GM19455 (cell line): ENCODE measurements around the gene CNTNAP2.
"Not testable (repeated sequence)": the region's sequence is repeated elsewhere in the genome, so short reads cannot be mapped to it uniquely, and the experiment has no call there.

ENCODE experiments used
- ATAC-seq: cut with Tn5 transposase; IDR thresholded peaks from one replicate; pipeline ENCODE4 v1.9.1; 2021; ENCODE audit not compliant: unreplicated experiment

The CNTNAP2 gene

GRCh38 chr7:147586526-147586925, 1469.9 kb downstream of the CNTNAP2 start:
- ATAC-seq, result no peak

DNA sequence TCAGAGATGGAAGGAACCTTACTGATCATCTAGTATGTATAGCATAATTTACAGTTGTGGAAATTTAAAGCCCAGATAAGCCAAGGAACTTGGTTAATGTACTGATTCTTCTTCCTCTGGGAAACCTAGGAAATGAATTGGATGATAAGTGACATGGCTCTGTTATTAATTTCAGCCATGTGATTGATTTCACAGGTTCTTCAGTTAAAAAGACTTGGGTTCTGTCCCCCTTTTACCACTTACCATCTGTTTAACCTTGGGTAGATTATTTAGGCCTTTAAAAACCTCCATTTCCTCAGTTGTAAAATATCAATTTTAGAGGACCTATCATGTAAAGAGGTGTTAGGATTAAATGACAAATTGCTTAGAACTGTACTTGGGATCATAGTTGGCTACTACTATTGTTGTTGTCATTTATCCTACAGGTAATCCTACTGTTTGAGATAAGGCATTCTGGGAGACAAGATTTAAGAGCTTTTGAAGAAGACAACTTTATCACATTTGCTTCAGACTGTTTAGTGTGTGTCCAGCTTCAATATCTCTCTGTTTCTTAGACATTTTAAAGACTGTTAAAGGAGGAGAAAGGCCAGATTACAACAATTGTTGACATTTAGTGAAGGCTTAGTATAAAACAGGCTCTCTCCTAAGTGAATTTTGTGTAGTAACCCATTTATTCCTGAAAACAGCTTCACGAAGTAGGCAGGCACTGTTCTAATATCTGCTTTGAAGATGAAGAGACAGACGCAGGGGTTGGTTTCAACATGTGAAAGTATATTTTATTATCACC, 1476.9 kb downstream of the CNTNAP2 start:
- ATAC-seq, result no peak

DNA sequence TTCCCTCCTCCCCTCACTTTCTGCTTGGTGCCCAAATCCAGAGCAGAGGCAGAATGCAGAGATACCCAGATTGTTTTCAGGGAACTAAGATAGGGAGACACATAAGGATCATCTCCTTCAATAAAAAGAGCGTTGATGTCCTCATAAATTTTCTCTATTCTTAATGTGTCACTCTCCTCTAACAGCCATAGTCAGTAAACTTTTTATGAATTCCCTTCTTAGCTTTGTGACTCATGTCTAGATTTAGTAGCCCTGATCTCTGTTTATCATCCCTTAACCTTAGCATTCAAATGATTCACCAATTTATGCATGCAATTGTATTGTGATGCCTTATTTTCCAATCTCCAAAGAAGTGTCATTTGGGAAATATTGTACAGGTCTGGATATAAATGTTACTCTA, 1478.4 kb downstream of the CNTNAP2 start:
- no peak for ATAC-seq

- not testable (repeated sequence) for ATAC-seq
Measured at GRCh38 chr7:147598687-147599086, 1482.1 kb downstream of the CNTNAP2 start.

DNA sequence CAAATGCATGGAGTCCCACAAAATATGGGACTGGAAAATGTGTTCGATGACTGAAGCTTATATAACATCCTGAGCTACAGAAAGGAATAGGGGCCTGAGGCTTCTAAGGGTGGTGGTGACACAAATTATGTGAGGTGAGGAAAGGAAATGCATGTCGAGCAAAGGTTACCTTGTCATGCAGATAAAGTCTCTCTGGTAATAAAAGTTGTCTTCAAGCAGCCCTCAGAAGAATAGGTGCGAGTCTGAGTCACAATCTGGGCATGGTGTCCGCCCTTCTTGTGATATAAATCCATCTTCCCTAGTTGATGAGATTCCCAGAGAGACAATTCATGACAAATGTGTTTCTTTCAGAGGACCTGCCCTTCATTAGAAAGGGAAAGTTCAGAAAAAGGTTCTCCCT, 1488.7 kb downstream of the CNTNAP2 start:
- ATAC-seq, result no peak

DNA sequence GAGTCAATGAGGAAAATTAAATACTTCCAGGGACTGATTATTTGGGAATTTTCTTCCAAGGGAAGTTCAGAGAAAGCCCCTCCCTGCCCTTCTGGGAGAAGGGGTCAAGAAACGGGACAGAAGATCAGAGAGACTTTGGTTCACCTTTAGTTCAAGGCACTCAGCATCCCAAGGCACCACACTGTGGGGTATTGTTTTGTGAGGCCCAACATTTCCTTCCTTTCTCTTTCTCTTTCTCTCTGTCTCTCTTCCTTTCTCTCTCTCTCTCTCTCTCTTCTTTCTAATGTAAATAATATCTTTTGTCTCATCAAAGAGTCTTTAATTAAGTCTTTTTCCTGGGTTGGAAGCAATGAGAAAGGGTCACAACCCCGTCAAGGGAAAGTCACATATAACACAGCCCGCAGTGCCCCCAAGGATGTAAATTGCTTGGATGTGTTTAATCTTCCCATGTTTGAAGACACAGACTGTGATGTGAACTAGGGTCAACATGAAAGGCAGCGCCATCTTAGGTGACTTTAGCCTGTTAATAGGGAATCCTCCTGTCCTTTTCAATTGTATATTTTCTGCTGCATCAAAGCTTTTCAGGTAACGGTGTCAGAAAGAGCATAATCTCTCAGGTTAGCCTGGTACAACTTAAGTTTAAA, 1490.7 kb downstream of the CNTNAP2 start:
- no peak for ATAC-seq

- ATAC-seq, result no peak
Measured at GRCh38 chr7:147611431-147611830, 1494.8 kb downstream of the CNTNAP2 start.

GRCh38 chr7:147635288-147635687, 1518.7 kb downstream of the CNTNAP2 start:
- ATAC-seq, result no peak

GRCh38 chr7:147636553-147636952, 1520.0 kb downstream of the CNTNAP2 start:
- ATAC-seq, result no peak

- ATAC-seq, result no peak
Measured at GRCh38 chr7:147638566-147638965, 1522.0 kb downstream of the CNTNAP2 start.

- no peak for ATAC-seq
Measured at GRCh38 chr7:147639037-147639436, 1522.4 kb downstream of the CNTNAP2 start.

- ATAC-seq, result no peak
Measured at GRCh38 chr7:147639751-147640150, 1523.2 kb downstream of the CNTNAP2 start.

- ATAC-seq, result no peak
Measured at GRCh38 chr7:147640821-147641220, 1524.2 kb downstream of the CNTNAP2 start.

GRCh38 chr7:147646568-147646967, 1530.0 kb downstream of the CNTNAP2 start:
- no peak for ATAC-seq

GRCh38 chr7:147650991-147651390, 1534.4 kb downstream of the CNTNAP2 start:
- no peak for ATAC-seq

- ATAC-seq, result no peak
Measured at GRCh38 chr7:147651601-147652000, 1535.0 kb downstream of the CNTNAP2 start.

DNA sequence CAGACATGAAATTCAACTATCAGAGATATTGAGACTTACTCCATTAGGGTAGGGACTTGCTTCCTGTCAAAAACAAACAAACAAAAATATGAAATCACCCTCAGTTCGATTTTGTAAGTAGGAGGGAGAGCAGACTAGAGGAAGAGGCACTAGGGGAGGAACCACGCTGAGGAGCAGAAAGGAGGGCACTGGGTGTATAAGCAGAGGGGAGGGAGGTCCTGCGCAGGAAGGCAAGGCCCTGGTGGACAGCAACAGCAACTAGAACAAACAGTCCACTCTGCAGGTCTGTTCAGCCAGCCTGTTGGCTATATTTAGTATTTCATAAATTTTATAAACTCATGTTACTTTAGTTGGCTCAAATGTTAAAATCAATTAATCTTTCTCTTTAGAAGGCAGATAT, 1536.9 kb downstream of the CNTNAP2 start:
- no peak for ATAC-seq

DNA sequence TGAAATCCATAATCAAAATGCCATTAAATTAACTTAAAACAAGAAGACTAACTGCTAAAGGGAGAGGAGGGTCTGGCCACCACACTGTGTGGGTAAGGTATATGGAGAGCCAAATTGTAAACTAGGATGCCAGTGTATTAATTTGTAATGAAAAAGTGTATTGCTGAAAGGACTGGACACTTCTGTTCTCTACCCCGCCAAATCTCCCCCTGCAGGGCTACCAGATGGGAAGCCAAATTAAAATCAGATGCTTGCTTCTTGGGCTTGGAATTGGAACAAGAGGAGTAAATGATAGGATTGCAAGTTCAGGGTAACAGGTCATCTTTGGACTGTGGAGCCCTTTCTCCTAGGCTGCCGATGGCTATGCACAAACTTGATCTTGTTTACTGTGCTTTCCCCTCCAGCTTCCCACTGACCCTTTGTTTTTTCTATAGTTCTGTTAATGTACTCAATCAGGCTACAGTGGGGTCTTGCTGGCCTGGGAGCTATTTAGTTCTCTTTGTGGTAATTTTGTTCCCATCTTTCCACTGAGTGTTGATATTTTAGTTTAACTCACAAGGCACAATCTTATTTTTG, 1541.9 kb downstream of the CNTNAP2 start:
- no peak for ATAC-seq

GRCh38 chr7:147659036-147659995, 1542.7 kb downstream of the CNTNAP2 start:
- no peak for ATAC-seq

DNA sequence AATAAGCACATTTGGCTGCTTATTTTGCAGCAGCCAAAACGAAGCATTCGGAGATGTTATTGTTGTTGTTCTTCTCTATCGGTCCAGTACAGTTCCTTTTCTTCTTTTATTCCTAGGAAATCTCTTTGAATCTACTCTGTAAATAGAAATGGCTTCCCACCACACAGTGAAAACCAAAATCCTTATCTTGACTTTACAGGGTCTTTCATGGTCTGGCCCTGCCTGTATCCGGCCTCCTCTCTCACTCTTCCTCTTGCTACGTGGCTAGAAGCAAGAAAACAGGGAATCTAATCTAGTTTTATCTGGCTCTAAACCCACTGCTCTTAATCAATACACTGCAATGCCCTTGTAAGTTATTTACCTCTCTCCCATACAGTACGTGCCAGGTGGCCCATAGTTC, 1547.9 kb downstream of the CNTNAP2 start:
- no peak for ATAC-seq

DNA sequence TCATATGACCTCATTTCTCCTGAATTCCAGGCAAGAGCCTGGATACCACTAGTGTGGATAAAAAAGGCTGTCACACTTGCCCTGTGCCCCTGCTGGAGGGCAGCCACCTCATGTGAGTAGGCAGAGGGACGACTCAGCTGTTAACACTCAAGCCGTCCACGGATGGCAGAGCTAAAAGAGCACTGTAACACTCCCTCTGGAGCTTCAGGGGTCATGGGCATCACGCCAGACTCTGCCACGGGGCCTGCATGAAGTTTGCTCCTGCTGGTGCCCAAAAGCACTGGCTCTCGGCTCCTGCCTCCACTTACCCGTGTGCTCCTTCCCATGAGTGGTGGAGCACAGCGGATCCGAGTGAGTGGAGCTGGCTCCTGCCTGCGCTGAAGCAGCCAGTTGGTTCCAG, 1554.2 kb downstream of the CNTNAP2 start:
- no peak for ATAC-seq
